Measurements from ENCODE around the gene STMN3.

STMN3 gene

DNA sequence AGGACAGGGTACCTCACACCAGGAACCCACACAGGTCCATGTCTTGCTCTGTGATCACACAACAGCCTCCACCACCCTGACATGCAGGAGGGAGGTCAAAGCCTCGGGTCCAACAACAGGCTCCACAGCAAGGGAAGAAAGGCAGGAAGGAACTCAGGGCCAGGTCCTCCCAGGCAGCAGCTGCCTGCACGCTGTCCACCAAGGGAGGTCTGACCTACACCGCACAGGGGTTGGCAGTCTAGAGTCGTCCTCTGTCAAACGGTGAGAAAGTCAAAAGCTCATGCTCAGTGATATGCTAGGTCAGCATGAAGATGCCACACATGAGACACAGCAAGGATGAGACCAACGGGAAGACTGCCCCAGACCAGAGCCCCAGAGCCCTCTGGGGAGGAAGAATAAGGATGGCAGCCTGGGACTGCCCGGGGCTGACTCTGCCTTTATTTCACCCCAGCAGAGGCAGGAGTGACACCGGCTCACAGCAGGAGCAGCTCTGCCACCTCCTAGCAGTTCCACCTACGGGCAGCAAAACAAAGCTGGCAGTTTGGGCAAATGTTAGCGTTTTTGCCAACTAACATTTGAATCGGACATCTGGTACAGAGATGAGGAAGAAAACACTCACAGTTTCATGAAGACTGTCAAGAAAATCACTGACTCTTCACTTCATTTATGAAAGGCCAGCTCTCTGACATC is 34.8 kb downstream of the STMN3 start (continued):
- TF ChIP-seq ZNF202 (tag by site-specific recombination; IDR thresholded peaks at IDR 0.05; ENCODE audit: borderline replicate concordance) (no peak), ZNF426 (tag by site-specific recombination; IDR thresholded peaks at IDR 0.05) (no peak), ZBTB20 (tag by site-specific recombination; IDR thresholded peaks at IDR 0.05) (no peak), ZSCAN16 (tag by site-specific recombination; IDR thresholded peaks at IDR 0.05) (no peak), ZNF311 (tag by site-specific recombination; IDR thresholded peaks at IDR 0.05; ENCODE audit: borderline replicate concordance) (no peak), RBAK (tag by site-specific recombination; IDR thresholded peaks at IDR 0.05) (no peak), MZF1 (tag by site-specific recombination; IDR thresholded peaks at IDR 0.05; ENCODE audit: borderline replicate concordance) (no peak), ZBTB1 (tag by site-specific recombination; IDR thresholded peaks at IDR 0.05) (no peak)
- TF ChIP-seq, protein P1, sequence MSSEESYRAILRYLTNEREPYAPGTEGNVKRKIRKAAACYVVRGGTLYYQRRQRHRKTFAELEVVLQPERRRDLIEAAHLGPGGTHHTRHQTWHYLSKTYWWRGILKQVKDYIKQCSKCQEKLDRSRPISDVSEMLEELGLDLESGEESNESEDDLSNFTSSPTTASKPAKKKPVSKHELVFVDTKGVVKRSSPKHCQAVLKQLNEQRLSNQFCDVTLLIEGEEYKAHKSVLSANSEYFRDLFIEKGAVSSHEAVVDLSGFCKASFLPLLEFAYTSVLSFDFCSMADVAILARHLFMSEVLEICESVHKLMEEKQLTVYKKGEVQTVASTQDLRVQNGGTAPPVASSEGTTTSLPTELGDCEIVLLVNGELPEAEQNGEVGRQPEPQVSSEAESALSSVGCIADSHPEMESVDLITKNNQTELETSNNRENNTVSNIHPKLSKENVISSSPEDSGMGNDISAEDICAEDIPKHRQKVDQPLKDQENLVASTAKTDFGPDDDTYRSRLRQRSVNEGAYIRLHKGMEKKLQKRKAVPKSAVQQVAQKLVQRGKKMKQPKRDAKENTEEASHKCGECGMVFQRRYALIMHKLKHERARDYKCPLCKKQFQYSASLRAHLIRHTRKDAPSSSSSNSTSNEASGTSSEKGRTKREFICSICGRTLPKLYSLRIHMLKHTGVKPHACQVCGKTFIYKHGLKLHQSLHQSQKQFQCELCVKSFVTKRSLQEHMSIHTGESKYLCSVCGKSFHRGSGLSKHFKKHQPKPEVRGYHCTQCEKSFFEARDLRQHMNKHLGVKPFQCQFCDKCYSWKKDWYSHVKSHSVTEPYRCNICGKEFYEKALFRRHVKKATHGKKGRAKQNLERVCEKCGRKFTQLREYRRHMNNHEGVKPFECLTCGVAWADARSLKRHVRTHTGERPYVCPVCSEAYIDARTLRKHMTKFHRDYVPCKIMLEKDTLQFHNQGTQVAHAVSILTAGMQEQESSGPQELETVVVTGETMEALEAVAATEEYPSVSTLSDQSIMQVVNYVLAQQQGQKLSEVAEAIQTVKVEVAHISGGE (tag by site-specific recombination; conservative IDR thresholded peaks at IDR 0.05; ENCODE audit: low read depth) = no peak
- TF ChIP-seq, protein P2, sequence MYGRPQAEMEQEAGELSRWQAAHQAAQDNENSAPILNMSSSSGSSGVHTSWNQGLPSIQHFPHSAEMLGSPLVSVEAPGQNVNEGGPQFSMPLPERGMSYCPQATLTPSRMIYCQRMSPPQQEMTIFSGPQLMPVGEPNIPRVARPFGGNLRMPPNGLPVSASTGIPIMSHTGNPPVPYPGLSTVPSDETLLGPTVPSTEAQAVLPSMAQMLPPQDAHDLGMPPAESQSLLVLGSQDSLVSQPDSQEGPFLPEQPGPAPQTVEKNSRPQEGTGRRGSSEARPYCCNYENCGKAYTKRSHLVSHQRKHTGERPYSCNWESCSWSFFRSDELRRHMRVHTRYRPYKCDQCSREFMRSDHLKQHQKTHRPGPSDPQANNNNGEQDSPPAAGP (tag by site-specific recombination; IDR thresholded peaks at IDR 0.05) = no peak

- Histone ChIP-seq H3K4me3 (ENCODE audit: low read depth, low read length) (no peak overlapping the region), H3K4me1 (ENCODE audit: control insufficient read depth, insufficient read depth, low read length) (no peaks in the 10 kb centered on the region), H3K9me3 (ENCODE audit: control insufficient read depth, insufficient read depth, low read depth, low read length) (no peaks in the 10 kb centered on the region), H3K36me3 (ENCODE audit: control insufficient read depth in 2 of 2, insufficient read depth in 1 of 2, low read length in 2 of 2) (peaks cover 6 to 52% of the 10 kb centered on the region in 2 experiments; a peak in 2 of 3 replicates), H3K27ac (ENCODE audit: extremely low read depth, low read depth, low read length) (no peak overlapping the region)
- CTCF ChIA-PET = no interaction called here
- TF ChIP-seq SP7 (tag by site-specific recombination; IDR thresholded peaks at IDR 0.05) = no peak
- TF ChIP-seq ZIC2 (tag by site-specific recombination; IDR thresholded peaks at IDR 0.05) = no peak
- no peak for TF ChIP-seq HIC1 (tag by site-specific recombination; IDR thresholded peaks at IDR 0.05)
- no peak for TF ChIP-seq ZBTB20 (tag by site-specific recombination; IDR thresholded peaks at IDR 0.05)
- TF ChIP-seq ZNF561 (tag by site-specific recombination; IDR thresholded peaks at IDR 0.05; ENCODE audit: borderline replicate concordance) = no peak
- no peak for TF ChIP-seq BCL11B (tag by site-specific recombination; IDR thresholded peaks at IDR 0.05; ENCODE audit: low read depth)
- TF ChIP-seq HOXD13 (CRISPR knock-in tag; IDR thresholded peaks at IDR 0.05; ENCODE audit: borderline replicate concordance) = no peak
- no peak for TF ChIP-seq ZNF747 (tag by site-specific recombination; IDR thresholded peaks at IDR 0.05)
- no peak for TF ChIP-seq ZNF701 (tag by site-specific recombination; IDR thresholded peaks at IDR 0.05)
- POLR2A ChIA-PET = interaction anchor here (1.0 to 1.9 kb wide), 2 partner anchors 9 to 44 kb away, joined by 3 to 6 read pairs; partner anchors contain the start of genes GMEB2 and HELZ2
These were observed 35.4 kb downstream of the STMN3 start for GRCh38 chr20:63617876-63618265.

All from HEK293 (cell line).